Activated CD4-positive, alpha-beta memory T cell treated with anti-CD3 and anti-CD28 coated beads for 36 hours (primary cell): ENCODE data around the gene HSPA4. TPM values are rescaled to one million over a fixed set of nuclear protein-coding genes. Genes with fewer than 3 reads are reported as not detected.

ENCODE experiments used
- CTCF ChIA-PET: fragments of 350-600 bp; sonication (Branson Sonifier 250); formaldehyde crosslinking; loops from one replicate; lab custom pipeline; 2021; ENCODE audit warnings: antibody characterized with exemption, inconsistent platforms; lab: Charles Lee
- POLR2A ChIA-PET: fragments of 350-600 bp; sonication (Branson Sonifier 250); formaldehyde crosslinking; loops from one replicate; lab custom pipeline; 2021; ENCODE audit warnings: antibody characterized with exemption; lab: Charles Lee
- DNase-seq: peaks from one replicate; pipeline ENCODE4 v3.0.0-alpha.2; 2020
- H3K27ac Mint-ChIP-seq: one replicate; pipeline ENCODE4 v1.8.0; 2021; ENCODE audit warnings: mixed read lengths
- H3K27me3 Mint-ChIP-seq: one replicate; pipeline ENCODE4 v1.8.0; 2021; ENCODE audit warnings: mixed read lengths
- H3K36me3 Mint-ChIP-seq: one replicate; pipeline ENCODE4 v1.8.0; 2021; ENCODE audit warnings: mixed read lengths
- H3K4me1 Mint-ChIP-seq: one replicate; pipeline ENCODE4 v1.8.0; 2021; ENCODE audit warnings: low read depth, mixed read lengths
- H3K4me3 Mint-ChIP-seq: one replicate; pipeline ENCODE4 v1.8.0; 2021; ENCODE audit warnings: mild to moderate bottlenecking, mixed read lengths
- H3K9me3 Mint-ChIP-seq: one replicate; pipeline ENCODE4 v1.8.0; 2021; ENCODE audit warnings: mixed read lengths
- intact Hi-C: fragments of 100-400 bp; cut with micrococcal nuclease; formaldehyde crosslinking; loops from one replicate; pipeline ENCODE4 v1.15.1; 2023
- total RNA-seq, 2 experiments: library from RNA; stranded (reverse); gene quantifications; one replicate each; pipeline ENCODE4 v1.2.3, GENCODE V29; 2021

The HSPA4 gene
- total RNA-seq, 2 experiments from 2014 or later: 221 to 236 TPM

- ChIA-PET CTCF (interaction anchor here (1.2 kb wide), 1 partner anchor 315 kb away, joined by 3 read pairs; no protein-coding TSS in a partner anchor), POLR2A (no interaction called here)
- DNase-seq: no peak
- no peaks in the 10 kb centered on the region for H3K27me3 Mint-ChIP-seq
- peaks cover 23% of the 10 kb centered on the region for H3K36me3 Mint-ChIP-seq
- peaks cover 35% of the 10 kb centered on the region for H3K4me1 Mint-ChIP-seq
- intact Hi-C loops: no loop called here
- H3K9me3 Mint-ChIP-seq: no peaks in the 10 kb centered on the region
- H3K27ac Mint-ChIP-seq: no peak overlapping the region
- H3K4me3 Mint-ChIP-seq: no peak overlapping the region
These were observed 56.7 kb downstream of the HSPA4 start for GRCh38 chr5:133108481-133108921.

GRCh38 chr5:133109655-133110483 is 58.1 kb downstream of the HSPA4 start:
- ChIA-PET CTCF (interaction anchor here (0.6 to 3.9 kb wide), 12 partner anchors 11 to 835 kb away, joined by 3 to 21 read pairs (median 6); no protein-coding TSS in a partner anchor), POLR2A (no interaction called here)
- Mint-ChIP-seq H3K36me3 (peaks cover 12% of the 10 kb centered on the region), H3K27ac (no peak overlapping the region), H3K4me1 (peaks cover 40% of the 10 kb centered on the region), H3K9me3 (no peaks in the 10 kb centered on the region), H3K27me3 (no peaks in the 10 kb centered on the region), H3K4me3 (no peak overlapping the region)
- intact Hi-C loops: loop anchor here (2.0 to 10.0 kb wide), 4 partner anchors 152 to 762 kb away; no protein-coding TSS in a partner anchor
- DNase-seq: no peak

DNA sequence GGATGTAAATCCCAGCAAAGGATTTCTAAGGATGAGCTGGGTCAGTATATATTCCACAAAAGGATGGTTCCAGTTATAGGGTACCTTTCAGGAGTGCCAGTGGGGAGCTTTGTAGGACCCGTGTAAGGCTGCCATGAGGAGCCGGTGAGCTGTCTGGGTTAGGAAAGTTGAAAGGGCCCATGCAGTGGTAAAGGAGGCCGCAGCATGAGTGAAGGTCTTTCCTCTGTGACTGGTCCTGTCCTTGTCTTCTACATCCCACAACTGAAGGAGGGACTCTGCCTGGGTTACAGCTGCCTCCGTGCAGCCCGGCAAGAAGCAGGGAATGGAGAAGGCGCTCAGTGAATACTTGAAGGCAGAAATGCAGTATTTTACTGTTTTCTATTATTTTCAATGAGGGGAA is 58.9 kb downstream of the HSPA4 start:
- Mint-ChIP-seq H3K36me3 (peaks cover 5% of the 10 kb centered on the region), H3K27ac (no peak overlapping the region), H3K27me3 (no peaks in the 10 kb centered on the region), H3K9me3 (no peaks in the 10 kb centered on the region), H3K4me1 (peaks cover 38% of the 10 kb centered on the region), H3K4me3 (no peak overlapping the region)
- intact Hi-C loops: loop anchor here (2.0 to 10.0 kb wide), 4 partner anchors 152 to 762 kb away; no protein-coding TSS in a partner anchor
- POLR2A ChIA-PET: no interaction called here
- CTCF ChIA-PET: interaction anchor here (0.6 to 3.9 kb wide), 20 partner anchors 7 to 834 kb away, joined by 3 to 21 read pairs (median 4); partner anchors contain the start of gene HSPA4
- no peak for DNase-seq

DNA sequence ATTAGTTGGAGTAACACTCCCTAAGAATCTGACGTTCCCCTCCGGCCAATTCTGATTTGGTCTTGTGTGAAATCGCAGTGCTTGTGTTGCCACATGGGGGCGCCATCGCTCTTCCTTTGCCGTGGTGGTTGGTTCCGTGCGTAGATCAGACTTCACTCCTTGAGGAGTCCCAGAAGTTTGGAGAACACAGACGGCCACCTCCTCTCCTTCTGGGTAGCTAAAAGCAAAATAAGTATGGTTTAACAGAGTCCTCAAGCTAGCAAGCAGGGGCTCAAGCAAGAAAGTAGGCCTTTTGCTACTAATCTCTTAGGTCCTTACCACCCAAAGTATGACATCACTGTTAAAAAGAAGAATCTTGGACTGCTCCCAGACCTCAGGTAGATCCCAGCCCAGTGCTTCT is 59.5 kb downstream of the HSPA4 start:
- Mint-ChIP-seq H3K9me3 (no peaks in the 10 kb centered on the region), H3K27ac (no peak overlapping the region), H3K27me3 (no peaks in the 10 kb centered on the region), H3K4me3 (no peak overlapping the region), H3K4me1 (peaks cover 33% of the 10 kb centered on the region), H3K36me3 (peaks cover under 1% of the 10 kb centered on the region)
- intact Hi-C loops: loop anchor here (2.0 to 10.0 kb wide), 4 partner anchors 151 to 761 kb away; no protein-coding TSS in a partner anchor
- ChIA-PET CTCF (interaction anchor here (0.6 to 3.9 kb wide), 21 partner anchors 8 to 833 kb away, joined by 3 to 21 read pairs (median 4); partner anchors contain the start of gene HSPA4), POLR2A (no interaction called here)
- peak; percentile 87 for DNase-seq

- no peak overlapping the region for H3K27ac Mint-ChIP-seq
These were observed 60.3 kb downstream of the HSPA4 start for GRCh38 chr5:133112026-133112660.

GRCh38 chr5:133113331-133114061 is 61.7 kb downstream of the HSPA4 start:
- H3K9me3 Mint-ChIP-seq: no peaks in the 10 kb centered on the region
- ChIA-PET POLR2A (interaction anchor here (1.4 kb wide), 1 partner anchor 9 kb away, joined by 3 read pairs; no protein-coding TSS in a partner anchor), CTCF (interaction anchor here (0.7 to 3.9 kb wide), 9 partner anchors 78 to 831 kb away, joined by 3 to 21 read pairs (median 4); no protein-coding TSS in a partner anchor)
- H3K4me3 Mint-ChIP-seq: peak overlapping the region; percentile 16
- no peak overlapping the region for H3K27ac Mint-ChIP-seq
- H3K36me3 Mint-ChIP-seq: no peaks in the 10 kb centered on the region
- intact Hi-C loops: loop anchor here (1.0 to 10.0 kb wide), 4 partner anchors 149 to 759 kb away; no protein-coding TSS in a partner anchor
- H3K27me3 Mint-ChIP-seq: no peaks in the 10 kb centered on the region
- peak; percentile 87 for DNase-seq
- peaks cover 21% of the 10 kb centered on the region for H3K4me1 Mint-ChIP-seq

More at GRCh38 chr5:133112026-133112660, 60.3 kb downstream of the HSPA4 start:
- ChIA-PET CTCF (interaction anchor here (0.6 to 3.9 kb wide), 14 partner anchors 9 to 833 kb away, joined by 3 to 21 read pairs (median 4); no protein-coding TSS in a partner anchor), POLR2A (no interaction called here)
- intact Hi-C loops: loop anchor here (5.0 to 10.0 kb wide), 3 partner anchors 150 to 760 kb away; no protein-coding TSS in a partner anchor
- no peak for DNase-seq
- H3K27me3 Mint-ChIP-seq: no peaks in the 10 kb centered on the region
- no peak overlapping the region for H3K4me3 Mint-ChIP-seq
- H3K36me3 Mint-ChIP-seq: no peaks in the 10 kb centered on the region
- H3K4me1 Mint-ChIP-seq: peaks cover 28% of the 10 kb centered on the region
- H3K9me3 Mint-ChIP-seq: no peaks in the 10 kb centered on the region

- ChIA-PET CTCF (interaction anchor here (0.6 to 2.4 kb wide), 9 partner anchors 10 to 755 kb away, joined by 3 to 10 read pairs (median 3); no protein-coding TSS in a partner anchor), POLR2A (interaction anchor here (1.4 kb wide), 1 partner anchor 9 kb away, joined by 3 read pairs; no protein-coding TSS in a partner anchor)
- no peak for DNase-seq
- no peak overlapping the region for H3K4me3 Mint-ChIP-seq
- intact Hi-C loops: loop anchor here (5.0 to 10.0 kb wide), 3 partner anchors 148 to 758 kb away; no protein-coding TSS in a partner anchor
- no peaks in the 10 kb centered on the region for H3K9me3 Mint-ChIP-seq
- H3K4me1 Mint-ChIP-seq: peaks cover 21% of the 10 kb centered on the region
- H3K27me3 Mint-ChIP-seq: no peaks in the 10 kb centered on the region
- H3K36me3 Mint-ChIP-seq: no peaks in the 10 kb centered on the region
- H3K27ac Mint-ChIP-seq: no peak overlapping the region
These were observed 62.5 kb downstream of the HSPA4 start for GRCh38 chr5:133114166-133114932.

- no peak for DNase-seq
- H3K27me3 Mint-ChIP-seq: no peaks in the 10 kb centered on the region
- no peak overlapping the region for H3K27ac Mint-ChIP-seq
- no peak overlapping the region for H3K4me3 Mint-ChIP-seq
- intact Hi-C loops: loop anchor here (5.0 to 10.0 kb wide), 3 partner anchors 147 to 757 kb away; no protein-coding TSS in a partner anchor
- ChIA-PET POLR2A (no interaction called here), CTCF (interaction anchor here (0.6 to 2.4 kb wide), 5 partner anchors 9 to 363 kb away, joined by 3 to 9 read pairs (median 3); no protein-coding TSS in a partner anchor)
- no peaks in the 10 kb centered on the region for H3K9me3 Mint-ChIP-seq
- H3K36me3 Mint-ChIP-seq: no peaks in the 10 kb centered on the region
- H3K4me1 Mint-ChIP-seq: peaks cover 21% of the 10 kb centered on the region
These were observed 63.1 kb downstream of the HSPA4 start for GRCh38 chr5:133114933-133115310.

DNA sequence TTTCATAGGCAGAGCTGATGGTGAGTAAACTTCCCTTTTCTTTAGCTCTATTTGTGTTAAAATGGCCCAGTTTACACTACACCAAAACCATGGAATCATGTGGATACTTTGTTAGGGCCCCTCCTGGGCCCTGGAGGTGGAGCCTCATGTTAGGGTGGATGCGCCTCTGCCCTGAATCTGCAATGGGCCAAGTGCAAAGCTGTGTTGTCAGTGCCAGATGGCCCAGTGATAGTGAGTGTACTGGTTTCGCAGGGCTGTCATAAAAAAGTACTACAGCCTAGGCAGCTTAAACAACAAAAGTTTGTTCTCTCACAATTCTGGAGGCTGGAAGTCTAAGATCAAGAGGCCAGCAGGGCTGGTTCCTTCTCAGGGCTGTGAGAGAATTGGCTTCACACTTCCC is 64.8 kb downstream of the HSPA4 start:
- Mint-ChIP-seq H3K4me3 (no peak overlapping the region), H3K9me3 (no peaks in the 10 kb centered on the region), H3K4me1 (peaks cover 12% of the 10 kb centered on the region), H3K36me3 (no peaks in the 10 kb centered on the region), H3K27ac (no peak overlapping the region), H3K27me3 (no peaks in the 10 kb centered on the region)
- CTCF ChIA-PET: no interaction called here
- no peak for DNase-seq
- POLR2A ChIA-PET: no interaction called here
- intact Hi-C loops: loop anchor here (10.0 kb wide), 1 partner anchor 208 kb away; no protein-coding TSS in a partner anchor

- Mint-ChIP-seq H3K27ac (no peak overlapping the region), H3K4me1 (peaks cover 12% of the 10 kb centered on the region), H3K36me3 (no peaks in the 10 kb centered on the region), H3K9me3 (no peaks in the 10 kb centered on the region), H3K4me3 (no peak overlapping the region), H3K27me3 (no peaks in the 10 kb centered on the region)
- intact Hi-C loops: loop anchor here (10.0 kb wide), 1 partner anchor 207 kb away; no protein-coding TSS in a partner anchor
- ChIA-PET CTCF (no interaction called here), POLR2A (no interaction called here)
- DNase-seq: no peak
These were observed 65.5 kb downstream of the HSPA4 start for GRCh38 chr5:133117166-133117911.
